Mucosa of rectum (tissue), 2 donors: Measurements from ENCODE around the gene TIMM29.
"Not testable (repeated sequence)": the region's sequence is repeated elsewhere in the genome, so short reads cannot be mapped to it uniquely, and the experiment has no call there.

Experiments used
- H3K27ac ChIP-seq, 2 donors: one replicate each; pipeline ENCODE4 v1.7.0; 2013; ENCODE audit warnings: inconsistent platforms in 2 of 2, low read depth in 2 of 2, low read length in 2 of 2
- H3K27me3 ChIP-seq, 2 donors: one replicate each; pipeline ENCODE4 v1.7.0; 2013; ENCODE audit warnings: low read length in 2 of 2; ENCODE audit not compliant: control insufficient read depth in 2 of 2, insufficient read depth in 2 of 2
- H3K36me3 ChIP-seq, 2 donors: one replicate each; pipeline ENCODE4 v1.7.0; 2013; ENCODE audit warnings: low read length in 2 of 2; ENCODE audit not compliant: control insufficient read depth in 2 of 2, insufficient read depth in 2 of 2
- H3K4me1 ChIP-seq, 2 donors: one replicate each; pipeline ENCODE4 v1.7.0; 2013; ENCODE audit warnings: low read length in 2 of 2, mild to moderate bottlenecking in 1 of 2; ENCODE audit not compliant: control insufficient read depth in 2 of 2, insufficient read depth in 2 of 2
- H3K4me3 ChIP-seq, 2 donors: one replicate each; pipeline ENCODE4 v1.7.0; 2013; ENCODE audit warnings: low read length in 2 of 2
- H3K9ac ChIP-seq, 2 donors: one replicate each; pipeline ENCODE4 v1.7.0; 2013; ENCODE audit warnings: low read length in 2 of 2, low read depth in 1 of 2, mild to moderate bottlenecking in 1 of 2
- H3K9me3 ChIP-seq, 2 donors: one replicate each; pipeline ENCODE4 v1.7.0; 2013; ENCODE audit warnings: low read length in 2 of 2; ENCODE audit not compliant: control insufficient read depth in 2 of 2
- donor health status: healthy.
- donor health status: Normal muscosa, but diverticular disease.

TIMM29 gene

DNA sequence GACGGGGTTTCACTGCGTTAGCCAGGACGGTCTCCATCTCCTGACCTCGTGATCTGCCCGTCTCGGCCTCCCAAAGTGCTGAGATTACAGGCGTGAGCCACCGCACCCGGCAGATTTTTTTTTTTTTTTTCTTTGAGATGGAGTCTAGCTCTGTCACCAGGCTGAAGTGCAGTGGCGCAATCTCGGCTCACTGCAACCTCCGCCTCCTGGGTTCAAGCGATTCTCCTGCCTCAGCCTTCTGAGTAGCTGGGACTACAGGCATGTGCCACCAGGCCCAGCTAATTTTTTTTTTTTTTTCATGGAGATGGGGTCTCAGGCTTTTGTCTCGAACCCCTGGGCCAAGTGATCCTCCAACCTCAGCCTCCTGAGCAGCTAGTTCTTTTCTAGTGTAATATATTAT lies 13.0 kb downstream of the TIMM29 start:
- Histone ChIP-seq H3K27ac (peak overlapping the region in 1 of 2 donors; percentile 45), H3K4me1 (peaks cover 7 to 15% of the 10 kb centered on the region in 2 donors)
- H3K27me3 ChIP-seq, H3K9ac ChIP-seq, H3K9me3 ChIP-seq, H3K36me3 ChIP-seq, H3K4me3 ChIP-seq: not testable (repeated sequence)

DNA sequence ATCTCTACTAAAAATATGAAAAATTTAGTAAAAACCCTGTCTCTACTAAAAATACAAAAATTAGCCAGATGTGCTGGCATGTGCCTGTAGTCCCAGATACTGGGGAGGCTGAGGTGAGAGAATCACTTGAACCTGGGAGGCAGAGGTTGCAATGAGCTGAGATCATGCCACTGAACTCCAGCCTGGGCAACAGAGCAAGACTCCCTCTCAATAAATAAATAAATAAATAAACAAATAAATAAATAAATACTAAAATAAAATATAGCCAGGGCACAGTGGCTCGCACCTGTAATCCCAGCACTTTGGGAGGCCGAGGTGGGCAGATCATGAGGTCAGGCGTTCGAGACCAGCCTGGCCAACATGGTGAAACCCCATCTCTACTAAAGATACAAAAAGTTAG lies 14.8 kb downstream of the TIMM29 start:
- not testable (repeated sequence) for H3K4me3 ChIP-seq, H3K27me3 ChIP-seq, H3K9ac ChIP-seq, H3K9me3 ChIP-seq, H3K36me3 ChIP-seq, H3K27ac ChIP-seq
- H3K4me1 ChIP-seq, result peaks cover 7 to 15% of the 10 kb centered on the region in 2 donors

DNA sequence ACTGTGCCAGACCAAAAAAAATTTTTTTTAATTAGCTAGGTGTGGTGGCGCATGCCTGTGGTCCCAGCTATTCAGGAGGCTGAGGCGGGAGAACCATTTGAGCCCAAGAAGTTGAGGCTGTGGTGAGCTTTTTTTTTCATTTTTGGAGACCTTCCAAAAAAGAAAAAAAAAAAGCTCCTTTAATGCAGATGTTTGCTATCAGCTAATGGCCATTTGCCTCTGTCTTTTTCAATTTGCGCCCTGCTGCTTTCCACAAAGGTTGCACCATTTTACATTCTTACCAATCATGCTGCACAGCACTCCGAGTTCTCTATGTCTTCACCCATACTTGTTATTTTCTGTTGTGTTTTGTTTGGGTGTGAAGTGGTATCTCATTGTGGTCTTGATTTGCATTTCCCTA lies 16.7 kb downstream of the TIMM29 start:
- H3K27me3 ChIP-seq, result no peaks in the 10 kb centered on the region

DNA sequence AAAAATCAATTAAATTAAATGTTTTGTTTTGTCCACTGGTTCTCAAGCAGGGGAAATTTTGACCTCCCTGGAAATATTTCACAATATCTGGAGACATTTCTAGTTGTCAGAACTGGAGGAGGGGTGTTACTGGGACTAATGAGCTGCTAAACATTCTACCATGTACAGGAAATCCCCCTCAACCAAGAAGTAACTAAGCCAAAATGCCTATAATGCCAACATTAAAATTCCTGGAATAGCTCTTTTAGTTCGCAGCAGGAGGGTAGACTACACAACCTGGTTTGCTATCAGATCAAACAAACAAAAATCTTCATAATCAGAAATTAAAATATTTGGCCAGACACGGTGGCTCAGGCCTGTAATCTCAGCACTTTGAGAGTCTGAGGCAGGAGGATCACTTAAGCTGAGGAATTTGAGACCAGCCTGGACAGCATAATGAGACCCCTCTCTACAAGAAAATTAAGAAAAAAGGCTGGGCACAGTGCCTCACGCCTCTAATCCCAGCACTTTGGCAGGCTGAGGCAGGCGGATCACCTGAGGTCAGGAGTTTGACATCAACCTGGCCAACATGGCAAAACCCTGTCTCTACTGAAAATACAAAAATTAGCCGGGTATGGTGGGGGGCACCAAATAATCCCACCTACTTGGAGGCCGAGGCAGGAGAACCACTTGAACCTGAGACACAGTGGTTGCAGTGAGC lies 18.5 kb downstream of the TIMM29 start:
- Histone ChIP-seq H3K9me3 (no peaks in the 10 kb centered on the region), H3K4me1 (peaks cover 1 to 2% of the 10 kb centered on the region in 2 donors), H3K4me3 (no peak overlapping the region), H3K27ac (no peak overlapping the region), H3K36me3 (no peaks in the 10 kb centered on the region), H3K27me3 (no peaks in the 10 kb centered on the region), H3K9ac (no peak overlapping the region)

More for the DNA sequence above, 16.7 kb downstream of the TIMM29 start:
- H3K36me3 ChIP-seq, result no peaks in the 10 kb centered on the region
- no peak overlapping the region for H3K9ac ChIP-seq
- peaks cover 5% of the 10 kb centered on the region in 2 donors for H3K4me1 ChIP-seq
- no peak overlapping the region for H3K4me3 ChIP-seq
- no peak overlapping the region for H3K27ac ChIP-seq
- no peaks in the 10 kb centered on the region for H3K9me3 ChIP-seq

DNA sequence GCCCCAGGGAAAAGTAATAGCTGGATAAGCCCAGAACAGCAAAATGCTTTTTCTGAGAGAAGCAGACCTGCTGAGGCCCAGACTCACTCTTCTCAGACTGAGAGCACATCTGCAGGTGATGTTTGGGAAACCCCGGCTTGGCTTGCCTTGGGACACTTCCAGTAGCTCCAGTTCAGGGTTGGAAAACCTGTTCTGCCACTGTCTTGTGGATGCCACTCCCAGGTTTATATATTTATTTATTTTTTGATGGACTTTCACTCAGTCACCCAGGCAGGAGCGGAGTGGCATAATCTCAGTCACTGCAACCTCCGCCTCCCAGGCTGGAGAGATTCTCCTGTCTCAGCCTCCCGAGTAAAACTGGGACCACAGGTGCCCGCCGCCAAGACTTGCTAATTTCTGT lies 24.2 kb downstream of the TIMM29 start:
- no peak overlapping the region for H3K4me3 ChIP-seq
- H3K27ac ChIP-seq, result peak overlapping the region; percentile 75 to 77
- H3K27me3 ChIP-seq, result no peaks in the 10 kb centered on the region

DNA sequence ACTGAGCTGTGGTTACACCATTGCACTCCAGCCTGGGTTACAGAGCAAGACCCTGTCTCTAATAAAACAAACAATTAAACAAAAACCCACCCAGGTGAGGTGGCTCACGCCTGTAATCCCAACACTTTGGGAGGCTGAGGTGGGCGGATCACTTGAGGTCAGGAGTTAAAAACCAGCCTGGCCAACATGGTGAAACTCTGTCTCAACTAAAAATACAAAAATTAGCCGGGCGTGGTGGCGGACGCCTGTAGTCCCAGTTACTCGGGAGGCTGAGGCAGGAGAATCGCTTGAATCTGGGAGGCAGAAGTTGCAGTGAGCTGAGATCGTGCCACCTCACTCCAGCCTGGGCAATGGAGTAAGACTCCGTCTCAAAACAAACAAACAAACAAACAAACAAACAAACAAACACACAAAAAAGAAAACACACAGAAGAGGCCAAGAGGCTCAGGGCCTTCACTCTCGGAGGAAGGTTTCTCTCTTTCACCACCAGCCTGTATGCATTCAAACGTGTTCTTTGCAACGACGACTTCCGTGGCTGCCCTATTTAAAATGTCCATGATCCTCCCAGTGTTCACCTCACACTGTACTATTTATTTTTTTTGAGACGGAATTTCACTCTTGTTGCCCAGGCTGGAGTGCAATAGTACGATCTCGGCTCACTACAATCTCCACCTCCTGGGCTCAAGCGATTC lies 30.8 kb downstream of the TIMM29 start:
- not testable (repeated sequence) for H3K27me3 ChIP-seq, H3K9me3 ChIP-seq, H3K36me3 ChIP-seq, H3K27ac ChIP-seq
- H3K4me1 ChIP-seq, result peaks cover 10 to 11% of the 10 kb centered on the region in 2 donors
- peak overlapping the region in 1 of 2 donors; percentile 85 for H3K9ac ChIP-seq
- peak overlapping the region; percentile 74 to 82 for H3K4me3 ChIP-seq

More for the DNA sequence above, 24.2 kb downstream of the TIMM29 start:
- H3K4me1 ChIP-seq, result peaks cover 10 to 12% of the 10 kb centered on the region in 2 donors
- peak overlapping the region in 1 of 2 donors; percentile 8 for H3K9ac ChIP-seq
- H3K9me3 ChIP-seq, result no peaks in the 10 kb centered on the region
- H3K36me3 ChIP-seq, result no peaks in the 10 kb centered on the region

DNA sequence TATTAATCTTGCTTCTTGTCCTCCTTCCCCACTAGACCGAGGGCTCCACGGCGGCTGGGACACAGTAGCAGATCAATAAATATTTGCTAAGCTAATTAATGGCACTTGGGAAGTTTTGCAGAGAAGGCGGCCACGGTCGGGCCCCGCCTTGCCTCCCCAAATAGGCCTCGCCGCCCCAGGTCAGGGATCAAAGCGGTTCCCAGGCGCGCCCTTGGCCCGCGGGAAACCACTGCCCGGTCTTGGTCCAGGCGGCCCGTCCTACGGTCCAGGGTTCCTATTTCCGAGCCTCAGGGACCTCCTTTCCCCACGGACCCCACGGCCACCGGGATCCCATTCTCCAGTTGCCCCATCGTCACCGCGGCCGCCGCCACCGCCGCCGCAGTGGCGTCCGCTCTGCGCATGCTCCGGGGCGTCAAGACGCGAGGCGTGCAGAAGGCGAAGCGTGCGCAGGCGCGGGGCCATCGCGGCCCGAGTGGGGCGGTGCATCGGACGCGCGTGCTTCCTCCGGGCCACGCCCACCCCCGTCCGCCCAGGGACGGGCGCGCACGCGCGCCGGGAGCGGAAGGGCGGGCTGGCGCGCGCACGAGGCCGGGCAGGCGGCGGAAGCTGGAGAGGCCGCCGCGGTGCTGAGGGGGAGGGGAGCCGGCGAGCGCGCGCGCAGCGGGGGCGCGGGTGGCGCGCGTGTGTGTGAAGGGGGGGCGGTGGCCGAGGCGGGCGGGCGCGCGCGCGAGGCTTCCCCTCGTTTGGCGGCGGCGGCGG lies 31.9 kb downstream of the TIMM29 start, which contains the start of gene SMARCA4:
Gene SMARCA4, plus strand, starts transcription at position 717 of the 759 bp plus-strand sequence. CDS start 23,122 bp downstream, outside the sequence.
- Histone ChIP-seq H3K4me1 (peaks cover 10 to 11% of the 10 kb centered on the region in 2 donors), H3K9me3 (no peaks in the 10 kb centered on the region), H3K9ac (peak within 1 kb of the TSS; percentile 85 to 87), H3K27me3 (no peaks in the 10 kb centered on the region), H3K4me3 (peak within 1 kb of the TSS; percentile 74 to 91), H3K27ac (peak within 1 kb of the TSS; percentile 79 to 90), H3K36me3 (no peaks in the 10 kb centered on the region)

DNA sequence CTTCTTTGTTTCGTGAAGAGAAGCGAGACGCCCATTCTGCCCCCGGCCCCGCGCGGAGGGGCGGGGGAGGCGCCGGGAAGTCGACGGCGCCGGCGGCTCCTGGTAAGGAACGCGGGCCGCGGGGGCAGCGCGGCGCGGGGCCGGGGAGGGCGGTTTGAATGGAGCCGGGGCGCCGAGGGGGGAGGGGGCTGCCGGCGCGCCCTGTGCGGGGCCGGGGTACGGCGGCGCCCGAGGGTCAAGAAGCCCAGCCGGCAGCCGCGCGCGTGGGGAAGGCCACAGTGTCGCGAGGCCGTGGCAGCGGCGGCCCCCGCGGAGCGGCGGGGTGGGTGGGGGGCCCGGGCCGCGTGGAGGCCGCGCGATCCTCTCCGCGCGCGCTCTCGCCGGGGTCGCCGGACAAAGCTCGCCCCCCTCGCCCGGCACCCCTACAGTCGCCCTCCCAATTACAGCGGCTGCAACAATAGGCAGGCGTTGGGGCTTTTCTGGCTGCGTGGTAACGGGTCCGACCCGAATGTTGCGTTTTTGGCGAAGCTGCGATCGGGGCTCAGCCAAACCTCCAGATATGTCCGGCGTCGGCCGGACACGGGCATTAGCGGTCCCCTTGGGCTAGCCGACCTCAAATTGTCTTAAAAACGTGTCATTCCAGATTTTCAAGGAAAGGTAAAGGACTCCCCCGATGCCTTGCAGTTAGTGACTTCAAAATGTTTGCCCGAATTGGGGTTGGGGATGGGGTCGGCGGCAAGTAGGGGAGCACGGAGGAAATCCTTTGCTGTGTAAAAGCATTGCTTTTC lies 32.7 kb downstream of the TIMM29 start:
- no peaks in the 10 kb centered on the region for H3K36me3 ChIP-seq
- peak overlapping the region; percentile 62 to 82 for H3K27ac ChIP-seq
- peaks cover 10 to 11% of the 10 kb centered on the region in 2 donors for H3K4me1 ChIP-seq
- H3K4me3 ChIP-seq, result peak overlapping the region; percentile 65 to 91
- H3K27me3 ChIP-seq, result no peaks in the 10 kb centered on the region
- no peaks in the 10 kb centered on the region for H3K9me3 ChIP-seq
- peak overlapping the region; percentile 69 to 72 for H3K9ac ChIP-seq

DNA sequence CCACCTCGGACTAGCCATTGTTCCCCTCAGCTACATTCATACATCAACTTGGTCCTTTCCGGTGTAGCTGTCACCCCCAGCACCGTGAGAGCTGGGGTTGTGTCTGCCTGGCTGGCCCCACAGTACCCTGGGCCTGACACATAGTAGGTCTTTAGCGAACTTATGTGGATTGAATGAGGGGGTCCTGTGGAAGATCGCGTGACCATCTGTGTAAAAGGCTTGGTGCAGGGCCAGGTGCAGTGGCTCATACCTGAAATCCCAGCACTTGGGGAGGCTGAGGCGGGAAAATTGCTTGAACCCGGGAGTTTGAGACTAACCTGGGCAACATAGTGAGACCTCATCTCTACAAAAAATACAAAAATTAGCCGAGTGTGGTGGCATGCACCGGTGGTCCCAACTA lies 34.3 kb downstream of the TIMM29 start:
- no peaks in the 10 kb centered on the region for H3K9me3 ChIP-seq
- no peak overlapping the region for H3K27ac ChIP-seq
- no peaks in the 10 kb centered on the region for H3K36me3 ChIP-seq
- H3K27me3 ChIP-seq, result no peaks in the 10 kb centered on the region
- peaks cover 10 to 11% of the 10 kb centered on the region in 2 donors for H3K4me1 ChIP-seq
- no peak overlapping the region for H3K4me3 ChIP-seq
- no peak overlapping the region for H3K9ac ChIP-seq
